RWPE1 (cell line): ENCODE data around the gene ZMIZ1.

Experiments used
- CTCF ChIA-PET: fragments of 350-600 bp; sonication (Branson Sonifier 250); formaldehyde crosslinking; extraction: SDS; loops from one replicate; lab custom pipeline; 2021; lab: Yijun Ruan, JAX
- POLR2A ChIA-PET: fragments of 400-600 bp; formaldehyde crosslinking; extraction: SDS; loops from one replicate; lab custom pipeline; 2020; ENCODE audit warnings: antibody characterized with exemption; ENCODE audit not compliant: low non-redundant PET; lab: Yijun Ruan, JAX
- DNase-seq: peaks from one replicate; pipeline ENCODE4 v3.0.0; 2012; ENCODE audit warnings: low spot score
- H3K27ac ChIP-seq: fragments of 450-650 bp; 2 replicates; pipeline ENCODE4 v1.5.1; 2017
- CTCF ChIP-seq: fragments of 450-650 bp; conservative IDR thresholded peaks from 2 replicates; pipeline ENCODE4 v1.5.1; 2017; ENCODE audit warnings: low read depth, mild to moderate bottlenecking

ZMIZ1 gene

GRCh38 chr10:79219322-79219957 is 150.7 kb downstream of the ZMIZ1 start:
- peak overlapping the region; percentile 35 for H3K27ac ChIP-seq
- DNase-seq: no peak
- TF ChIP-seq CTCF: no peak
- CTCF ChIA-PET: interaction anchor here (0.6 to 0.7 kb wide), 2 partner anchors 1030 to 1191 kb away, joined by 3 read pairs; no protein-coding TSS in a partner anchor
- POLR2A ChIA-PET: no interaction called here

GRCh38 chr10:79220307-79220706 is 151.5 kb downstream of the ZMIZ1 start:
- POLR2A ChIA-PET: no interaction called here
- CTCF ChIA-PET: interaction anchor here (0.6 kb wide), 1 partner anchor 1027 kb away, joined by 3 read pairs; no protein-coding TSS in a partner anchor

GRCh38 chr10:79221110-79222051 is 152.6 kb downstream of the ZMIZ1 start:
- ChIA-PET CTCF (interaction anchor here (0.6 kb wide), 1 partner anchor 1158 kb away, joined by 6 read pairs; no protein-coding TSS in a partner anchor), POLR2A (no interaction called here)
- no peak for DNase-seq
- TF ChIP-seq CTCF: no peak
- peak overlapping the region; percentile 35 for H3K27ac ChIP-seq

More at GRCh38 chr10:79220307-79220706, 151.5 kb downstream of the ZMIZ1 start:
- peak overlapping the region; percentile 35 for H3K27ac ChIP-seq
- TF ChIP-seq CTCF: no peak
- DNase-seq: no peak

GRCh38 chr10:79222186-79222585 is 153.4 kb downstream of the ZMIZ1 start:
- POLR2A ChIA-PET: no interaction called here
- TF ChIP-seq CTCF: no peak
- peak overlapping the region; percentile 35 for H3K27ac ChIP-seq
- no peak for DNase-seq
- CTCF ChIA-PET: interaction anchor here (0.6 kb wide), 1 partner anchor 1159 kb away, joined by 6 read pairs; no protein-coding TSS in a partner anchor

- ChIA-PET CTCF (interaction anchor here (0.6 kb wide), 1 partner anchor 8 kb away, joined by 5 read pairs; no protein-coding TSS in a partner anchor), POLR2A (no interaction called here)
- no peak for DNase-seq
- TF ChIP-seq CTCF: no peak
- peak overlapping the region; percentile 35; the same call in 1 of the 2 replicates for H3K27ac ChIP-seq
Observed at GRCh38 chr10:79223091-79224048, 154.6 kb downstream of the ZMIZ1 start.
